HG03575 (cell line): ENCODE measurements around the gene RXRA.

Experiments used
- ATAC-seq: cut with Tn5 transposase; IDR thresholded peaks from one replicate; pipeline ENCODE4 v1.9.1; 2021; ENCODE audit not compliant: unreplicated experiment, insufficient number of reproducible peaks, low FRiP score; ENCODE audit errors: extremely low read depth

RXRA gene

GRCh38 chr9:134358662-134359319 lies 32.5 kb downstream of the RXRA start:
- no peak for ATAC-seq

- ATAC-seq: no peak
Measured at GRCh38 chr9:134359493-134360179, 33.4 kb downstream of the RXRA start.

- no peak for ATAC-seq
Measured at GRCh38 chr9:134360180-134360759, 34.0 kb downstream of the RXRA start.

DNA sequence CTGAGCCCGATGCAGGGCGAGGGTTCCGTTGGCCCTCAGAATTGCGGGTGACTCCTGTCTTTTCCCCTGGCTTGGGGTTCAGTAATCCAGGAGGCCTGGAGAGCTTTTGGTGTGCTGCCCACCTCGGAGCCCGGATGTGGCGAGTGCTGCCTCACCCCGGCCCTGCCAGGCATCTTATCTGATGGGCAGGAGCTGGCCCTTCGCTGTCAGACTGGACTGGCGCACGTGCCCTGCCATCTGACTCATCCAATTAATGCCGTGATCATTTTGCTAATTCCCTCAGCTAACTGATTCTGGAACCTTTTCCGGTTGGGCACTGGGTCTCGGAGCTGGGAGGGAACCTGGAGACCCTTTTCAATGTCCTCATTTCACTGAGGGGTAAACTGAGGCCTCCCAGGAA lies 34.6 kb downstream of the RXRA start:
- no peak for ATAC-seq

GRCh38 chr9:134361426-134361825 lies 35.2 kb downstream of the RXRA start:
- no peak for ATAC-seq

DNA sequence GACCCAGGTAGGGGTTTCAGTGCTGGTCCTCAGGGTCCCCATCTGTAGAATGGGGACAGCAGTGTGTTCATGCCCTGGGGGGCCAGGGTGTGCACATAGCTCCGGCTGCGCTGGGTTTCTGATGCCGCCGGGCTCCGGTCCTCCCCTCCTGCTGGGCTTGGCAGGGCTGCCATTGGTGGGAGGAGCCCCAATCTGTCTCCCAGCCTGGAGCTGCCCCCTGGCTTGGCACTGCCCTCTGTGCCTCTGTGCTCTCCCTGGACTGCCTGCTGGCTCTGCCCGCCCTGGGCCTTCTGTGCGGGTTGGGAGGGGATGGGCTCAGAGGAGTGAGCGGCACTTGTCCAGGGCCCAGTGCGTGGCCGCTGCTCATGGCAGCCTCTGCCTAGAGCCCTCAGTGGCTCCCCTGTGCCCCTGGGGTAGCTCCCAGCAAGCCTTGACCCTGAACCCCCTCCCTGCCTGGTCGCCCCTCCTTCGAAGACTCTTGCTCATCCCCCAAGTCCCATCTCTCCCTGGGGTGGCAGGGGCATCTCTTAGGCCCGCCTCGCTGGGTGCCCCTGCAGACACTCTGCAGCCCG lies 35.7 kb downstream of the RXRA start:
- ATAC-seq: no peak

DNA sequence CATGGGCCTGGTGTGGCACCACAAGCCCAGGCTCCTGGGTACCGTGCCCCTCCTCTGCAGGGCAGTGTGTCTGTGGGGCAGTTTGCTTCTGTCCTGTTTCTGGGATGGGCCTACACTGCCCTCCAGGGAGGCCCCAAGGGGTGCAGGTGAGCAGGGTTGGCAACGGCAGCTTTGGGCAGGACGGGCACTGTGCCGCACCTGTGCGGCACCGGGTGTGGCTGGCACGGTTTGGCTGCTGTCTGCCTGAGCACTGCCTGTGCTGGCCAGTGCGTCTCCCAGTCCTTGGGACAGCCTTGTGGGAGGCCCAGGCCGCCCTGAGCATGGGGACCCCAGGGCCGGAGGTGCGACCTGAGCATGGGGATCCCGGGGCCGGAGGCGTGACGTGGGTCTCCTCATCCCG lies 37.2 kb downstream of the RXRA start:
- no peak for ATAC-seq

GRCh38 chr9:134364391-134365114 lies 38.3 kb downstream of the RXRA start:
- no peak for ATAC-seq

GRCh38 chr9:134365115-134365596 lies 38.9 kb downstream of the RXRA start:
- no peak for ATAC-seq

DNA sequence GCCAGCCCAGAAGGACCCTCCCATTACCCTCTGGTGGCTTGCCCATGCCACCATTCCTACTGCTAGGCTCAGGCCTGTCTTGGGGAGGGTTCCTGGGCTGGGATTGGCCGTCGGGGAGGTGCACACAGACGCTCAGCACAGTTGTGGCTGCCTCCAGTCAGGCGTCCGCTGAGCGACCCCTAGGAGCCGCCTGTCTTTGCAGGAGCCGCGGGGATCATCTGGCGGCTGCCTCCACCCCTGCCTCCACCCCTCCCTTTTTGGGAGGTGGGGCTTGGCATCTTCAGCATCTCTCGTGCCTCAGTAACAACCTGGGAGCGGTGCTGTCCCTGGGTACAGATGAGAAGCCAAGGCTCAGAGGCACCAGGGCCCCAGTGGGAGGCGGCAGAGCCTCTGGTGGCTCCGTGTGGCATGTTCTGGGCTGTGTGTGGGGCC lies 39.6 kb downstream of the RXRA start:
- ATAC-seq: no peak

- no peak for ATAC-seq
Measured at GRCh38 chr9:134366223-134367031, 40.2 kb downstream of the RXRA start.

- ATAC-seq: no peak
Measured at GRCh38 chr9:134367061-134367460, 40.8 kb downstream of the RXRA start.

GRCh38 chr9:134367791-134368490 lies 41.7 kb downstream of the RXRA start:
- no peak for ATAC-seq

GRCh38 chr9:134368571-134368970 lies 42.3 kb downstream of the RXRA start:
- ATAC-seq: no peak

DNA sequence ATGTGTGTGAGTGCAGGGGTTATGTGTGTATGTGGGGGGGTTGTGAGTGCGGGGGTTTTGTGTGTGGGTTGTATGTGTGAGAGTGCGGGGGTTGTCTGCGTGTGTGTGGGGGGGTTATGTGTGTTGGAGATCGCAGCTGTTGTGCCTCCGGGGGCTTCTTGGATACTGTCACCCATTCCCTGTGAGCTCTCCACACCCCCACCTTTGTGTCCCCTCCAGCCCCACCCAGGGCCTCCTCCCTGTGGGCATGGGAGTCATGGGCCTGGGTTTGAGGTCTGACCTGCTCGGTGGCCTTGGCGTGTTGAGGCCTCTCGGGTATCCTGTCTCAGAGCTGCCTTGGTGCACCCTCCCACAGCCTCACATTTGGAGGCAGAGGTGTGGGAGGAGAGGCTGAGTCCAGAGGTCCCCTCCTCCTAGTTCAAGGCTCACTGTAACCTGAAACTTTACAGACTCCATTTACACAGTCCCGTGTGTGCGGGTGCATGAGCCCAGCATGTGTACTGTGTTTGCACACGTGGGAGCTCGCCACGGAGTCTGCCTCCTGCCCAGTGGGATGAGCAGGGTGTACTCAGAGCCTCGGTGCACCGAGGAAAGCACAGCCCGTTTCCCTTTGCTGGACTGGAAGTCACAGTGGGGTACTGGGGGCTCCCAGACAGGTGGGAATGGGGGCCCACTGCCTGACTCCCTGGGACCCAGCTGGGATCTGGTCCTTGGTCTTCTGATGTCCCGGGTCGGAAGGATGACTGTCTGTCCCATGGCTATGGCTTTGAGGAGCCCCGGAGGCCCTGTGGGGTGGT lies 43.4 kb downstream of the RXRA start:
- ATAC-seq: no peak

GRCh38 chr9:134370213-134370492 lies 43.9 kb downstream of the RXRA start:
- no peak for ATAC-seq

DNA sequence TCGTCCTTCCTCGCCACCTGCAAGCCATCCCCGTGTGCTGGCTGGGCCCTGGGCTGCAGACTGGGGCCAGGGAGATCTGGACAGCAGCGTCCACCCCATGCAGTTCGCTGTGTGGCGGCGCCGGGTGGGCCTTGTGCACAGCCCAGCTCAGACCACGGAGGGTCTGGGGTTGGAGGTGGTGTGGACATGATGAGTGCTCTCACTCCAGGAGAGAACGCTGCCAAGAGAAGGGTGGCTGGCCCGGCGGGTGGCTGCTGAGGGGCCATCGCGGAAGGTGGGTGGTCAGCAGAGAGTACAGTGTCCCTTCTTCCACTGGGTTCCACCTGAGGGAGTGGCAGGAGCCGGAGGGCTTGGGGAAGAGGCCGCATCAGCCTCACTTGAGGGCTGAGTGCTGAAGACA lies 44.4 kb downstream of the RXRA start:
- ATAC-seq: no peak

DNA sequence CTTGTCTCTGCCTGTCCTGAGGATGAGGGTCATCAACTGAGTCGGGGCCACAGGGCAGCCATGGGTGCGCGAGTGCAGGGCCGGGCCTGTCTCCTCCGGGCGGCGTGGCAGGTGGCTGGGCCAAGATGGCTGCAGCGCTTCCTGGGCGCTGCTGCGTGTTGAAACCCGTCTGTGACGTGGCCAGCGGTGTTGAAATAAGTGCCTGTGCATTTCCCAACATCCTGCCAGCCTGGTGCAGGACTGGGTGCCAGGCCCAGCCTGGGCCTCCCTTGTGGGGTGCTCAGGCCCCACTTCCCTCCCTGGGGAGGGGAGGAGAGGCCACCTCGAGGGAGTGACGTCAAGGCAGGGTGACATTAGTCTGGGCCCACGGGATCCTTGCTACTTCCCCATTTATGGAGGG lies 45.5 kb downstream of the RXRA start:
- ATAC-seq: no peak
